Hematopoietic multipotent progenitor cell treated with erythropoietin and hydrocortisone succinate and interleukin-3 and kit ligand, for 4 days (in vitro differentiated cells): ENCODE results near the gene B3GNT2.
"Not testable (repeated sequence)": the region's sequence is repeated elsewhere in the genome, so short reads cannot be mapped to it uniquely, and the experiment has no call there.

ENCODE experiments used
- DNase-seq: peaks from one replicate; pipeline ENCODE4 v3.0.0-alpha.2; 2015

B3GNT2 gene

DNA sequence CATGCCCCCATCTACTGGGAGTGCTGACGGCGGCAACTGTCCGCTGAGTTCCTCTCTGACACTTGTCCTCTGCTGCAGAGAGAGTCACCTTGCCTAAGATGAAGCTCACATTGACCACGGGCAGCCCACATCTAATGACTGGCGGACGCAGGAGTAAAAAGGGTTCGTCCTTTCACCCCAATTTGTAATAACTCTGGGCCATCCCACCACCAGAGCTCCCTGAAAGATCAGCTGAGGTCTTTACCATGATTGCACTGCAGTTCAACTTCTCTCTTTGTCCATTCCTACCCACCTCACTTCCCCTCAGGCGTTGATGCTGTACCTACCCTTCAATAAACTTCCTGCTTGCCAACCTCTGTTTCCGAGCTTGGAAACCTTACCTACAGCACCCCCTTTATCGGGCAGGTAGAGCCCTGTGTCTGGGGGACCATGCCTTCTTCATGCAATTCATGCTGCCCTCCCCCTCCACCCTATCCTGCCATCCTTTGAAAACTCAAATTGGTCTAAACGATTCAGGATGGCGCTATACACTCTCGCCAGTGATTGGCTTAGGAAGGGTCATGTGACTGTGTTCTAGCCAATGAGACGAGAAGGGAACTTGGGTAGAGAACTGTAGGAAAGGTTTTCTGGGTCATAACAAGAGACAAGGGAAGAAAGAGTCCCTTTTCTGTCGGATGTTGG is 10.3 kb upstream of the B3GNT2 start:
- DNase-seq = no peak

DNA sequence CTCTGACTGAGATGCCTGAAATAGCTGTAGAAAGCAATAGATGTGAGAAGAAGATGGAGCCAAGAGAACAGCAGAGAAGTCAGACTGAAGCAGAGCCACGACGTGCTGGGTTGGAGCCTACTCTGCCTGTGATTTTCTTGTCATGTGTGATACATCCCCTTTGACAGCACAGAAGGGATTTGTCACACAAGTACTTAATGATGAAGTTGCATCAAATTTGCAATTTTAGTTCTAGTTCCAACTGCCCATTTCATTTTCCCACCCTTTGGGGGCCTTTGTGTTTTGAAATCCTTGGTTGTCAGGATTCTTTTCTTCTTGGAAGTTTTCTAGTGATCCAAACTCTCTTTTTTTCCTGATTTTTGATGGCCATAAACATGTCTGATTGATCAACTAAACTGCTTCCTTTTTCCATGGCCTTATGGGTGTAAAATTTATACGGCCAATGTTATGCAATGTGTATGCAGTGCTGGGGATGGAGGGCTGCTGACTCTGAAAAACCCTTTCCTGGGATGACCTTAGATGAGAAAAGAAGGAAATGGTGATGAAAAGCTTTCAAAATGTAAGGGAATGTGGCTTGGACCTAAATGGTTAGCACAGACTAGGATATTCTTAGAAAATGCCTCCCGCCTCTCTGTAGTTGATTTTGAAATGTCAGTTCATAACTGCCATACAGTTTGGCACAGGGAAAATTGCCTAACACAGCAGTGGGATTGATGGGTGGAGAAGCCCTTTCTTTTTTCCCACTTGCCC is 9.6 kb upstream of the B3GNT2 start:
- no peak for DNase-seq

DNA sequence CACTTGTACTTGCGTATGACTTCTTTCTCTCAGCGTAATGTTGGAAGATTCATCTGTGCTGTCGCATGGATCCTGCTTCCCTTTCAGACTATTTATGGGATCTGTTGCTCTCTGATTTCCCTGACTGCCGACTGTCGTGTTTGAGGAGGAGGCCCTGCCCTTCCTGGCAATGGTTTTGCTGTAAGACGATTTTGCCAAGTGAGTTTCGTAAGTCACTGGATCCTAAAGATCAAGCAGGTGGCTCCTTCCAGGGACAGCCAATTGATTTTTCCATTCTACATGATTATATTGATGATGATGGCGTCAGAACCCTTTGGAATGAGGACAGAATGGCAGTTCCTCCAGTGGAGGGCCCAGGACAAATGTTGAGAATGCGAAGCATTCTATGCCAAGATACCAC is 8.7 kb upstream of the B3GNT2 start:
- DNase-seq = no peak

DNA sequence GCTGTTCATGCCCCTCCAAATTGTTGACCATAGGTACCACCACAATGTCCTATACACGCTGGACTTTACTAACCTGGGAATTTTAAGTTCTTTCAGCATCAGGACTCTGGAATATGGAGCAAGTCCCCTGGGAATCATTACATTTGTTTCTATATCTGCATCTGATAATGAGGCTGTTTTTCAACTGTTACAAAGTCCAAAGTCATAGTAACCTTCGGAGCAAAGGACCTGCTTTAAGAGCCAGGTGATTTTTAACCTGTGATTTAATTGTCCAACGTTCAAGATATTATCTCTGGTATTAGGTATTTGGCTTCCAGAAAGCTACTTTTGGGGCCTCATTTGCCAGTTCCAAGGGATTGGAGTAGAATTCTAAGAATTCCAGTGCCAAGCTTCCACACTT is 7.5 kb upstream of the B3GNT2 start:
- no peak for DNase-seq

DNA sequence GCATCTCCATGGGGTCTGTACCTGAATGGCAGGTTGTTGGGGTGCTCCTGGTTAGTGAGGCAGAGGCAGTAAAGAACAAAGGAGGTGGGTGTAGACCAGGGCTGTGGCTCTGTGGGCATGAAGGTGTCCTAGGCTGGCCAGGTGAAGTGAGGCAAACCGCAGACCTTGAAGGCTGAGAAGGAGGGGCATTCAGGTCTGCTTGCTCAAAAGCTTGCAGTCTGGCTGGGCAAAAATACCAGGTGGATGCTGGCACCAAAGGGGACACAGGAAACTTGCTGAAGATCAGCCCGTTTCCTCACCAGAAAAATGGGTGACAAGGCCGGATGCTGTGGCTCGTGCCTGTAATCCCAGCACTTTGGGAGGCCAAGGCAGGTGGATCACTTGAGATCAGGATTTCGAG is 6.7 kb upstream of the B3GNT2 start:
- no peak for DNase-seq

DNA sequence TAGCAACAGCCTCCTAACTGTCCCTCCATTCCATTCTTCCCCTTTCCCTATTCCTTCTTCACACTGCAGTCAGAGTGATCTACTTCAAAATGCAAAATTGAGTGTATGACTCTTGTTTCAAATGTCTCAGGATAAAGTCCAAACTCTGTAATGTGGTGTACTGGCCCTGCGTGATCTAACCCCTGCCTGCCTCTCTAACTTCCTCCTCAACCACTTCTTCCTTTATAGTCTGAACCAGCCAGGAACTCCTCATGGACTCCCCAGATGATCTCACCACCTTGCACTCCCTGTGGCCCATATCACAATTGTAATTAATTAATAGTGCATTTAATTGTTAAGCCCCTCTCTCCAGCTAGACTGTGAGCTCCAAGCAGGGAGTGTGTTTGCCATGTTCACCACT is 3.1 kb upstream of the B3GNT2 start:
- DNase-seq = peak; percentile 70

DNA sequence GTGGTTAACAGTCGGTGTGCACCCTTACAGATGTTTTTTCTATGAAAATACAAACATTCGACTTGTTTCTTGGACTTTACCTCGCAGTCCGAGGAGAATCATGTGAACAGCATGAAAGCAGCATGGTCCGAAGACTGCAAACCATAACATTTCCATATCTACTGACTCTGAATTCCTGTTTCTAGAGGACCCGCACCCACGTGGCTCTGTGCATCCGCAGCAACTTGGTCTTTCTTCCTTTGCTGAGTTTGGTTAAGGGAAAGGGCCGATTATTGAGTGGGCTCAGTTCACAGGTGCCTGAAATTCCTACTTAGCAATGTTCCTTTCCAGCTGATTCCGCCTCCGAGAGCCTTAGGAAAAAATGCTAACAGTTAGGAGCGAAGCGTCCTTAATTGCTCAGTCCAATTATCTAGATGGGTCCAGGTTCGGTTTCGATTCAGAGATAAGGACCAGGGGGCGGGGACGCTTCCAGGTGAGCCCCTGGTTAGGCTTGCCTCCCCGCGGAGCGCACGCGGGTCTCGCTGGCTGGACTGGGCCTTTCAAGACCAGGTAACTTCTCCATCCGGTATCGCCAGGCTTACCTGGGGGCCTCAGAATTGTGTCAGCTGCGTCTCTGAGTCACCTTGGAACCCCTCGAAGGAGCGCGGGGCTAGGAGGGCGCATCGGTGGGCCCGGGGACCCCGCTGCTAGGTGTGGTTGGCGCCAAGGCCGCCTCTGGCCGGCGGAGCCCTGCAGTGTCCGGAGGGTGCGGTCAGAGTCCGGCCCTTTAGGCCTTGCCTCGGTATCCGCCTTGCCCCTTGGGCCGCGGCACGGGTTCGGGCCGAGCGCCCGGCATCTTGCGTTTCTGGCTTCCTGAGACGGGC is 1.1 kb upstream of the B3GNT2 start:
- peak; percentile 53 for DNase-seq

DNA sequence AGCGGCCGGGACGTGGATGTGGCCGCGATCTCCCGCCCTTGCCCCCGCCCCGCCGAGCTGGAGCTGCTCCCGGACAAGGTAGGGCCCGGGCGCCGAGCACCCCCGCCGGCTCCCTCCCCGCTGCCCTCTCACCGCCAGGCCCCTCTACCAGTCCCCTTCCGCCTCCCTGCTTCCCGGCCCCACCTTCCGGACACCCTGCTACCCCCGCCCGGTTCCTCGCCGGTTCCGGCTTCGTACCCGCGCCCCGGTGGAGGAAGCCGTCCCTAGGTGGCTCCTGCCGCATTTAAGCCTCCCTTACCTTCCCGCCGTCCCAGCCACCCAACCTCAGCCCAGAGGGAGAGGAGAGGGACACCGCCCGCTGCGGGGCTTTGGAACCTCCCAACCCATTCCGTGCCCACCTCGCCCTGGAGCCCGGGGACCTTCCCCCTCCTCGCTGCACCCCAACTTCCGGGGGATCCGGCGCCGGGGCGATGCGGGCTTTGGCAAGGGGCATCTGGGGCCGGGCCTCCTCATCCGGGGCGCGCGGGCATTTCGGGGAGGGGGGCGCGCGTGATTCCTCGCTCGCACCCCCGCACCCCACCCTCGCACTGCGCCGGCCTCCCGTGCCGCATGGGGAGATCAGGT is 475 bp downstream of the B3GNT2 start:
- peak; percentile 67 for DNase-seq

DNA sequence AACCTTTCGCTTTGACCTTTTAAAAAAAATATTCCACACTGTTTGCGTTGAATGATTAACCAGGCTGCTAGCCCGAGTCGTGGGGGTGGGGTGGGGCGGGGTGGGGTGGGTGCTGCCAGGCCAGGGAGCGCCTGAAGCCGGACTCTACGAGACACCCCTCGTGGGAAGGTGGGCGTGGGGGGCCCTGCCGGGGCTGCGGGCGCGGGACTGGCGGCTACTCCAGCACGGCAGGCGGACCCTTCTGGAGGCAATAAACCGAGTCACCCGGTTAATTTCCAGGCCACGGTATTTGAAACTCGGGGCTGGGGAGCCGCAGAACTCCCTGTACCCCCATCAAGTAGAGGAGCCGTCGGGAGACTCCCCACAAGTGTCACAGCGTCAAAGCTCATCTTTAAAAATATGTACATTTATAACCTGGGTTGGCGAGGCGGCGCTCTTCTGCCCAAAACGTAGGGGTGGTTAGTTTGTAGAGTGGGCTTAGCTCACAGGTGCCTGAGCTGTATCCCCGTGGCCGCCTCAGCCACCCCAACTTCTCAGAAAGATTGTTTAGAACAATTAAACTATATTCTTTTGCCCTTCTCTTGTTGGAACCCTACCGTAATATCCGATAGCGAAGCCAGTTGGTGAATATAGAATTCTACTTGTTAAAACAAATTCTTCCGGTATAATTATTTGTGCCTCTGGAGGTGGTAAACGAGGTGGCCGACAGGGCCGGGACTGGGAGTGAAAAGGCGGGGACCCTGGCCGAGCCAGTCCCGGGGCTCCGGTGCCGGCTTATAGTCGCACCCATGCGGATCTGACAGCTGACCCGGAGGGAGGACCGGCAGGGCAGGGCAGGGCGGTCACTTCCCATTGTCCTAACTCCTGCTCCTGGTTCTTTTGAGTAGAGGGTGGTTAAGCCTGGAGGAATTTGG is 1.4 kb downstream of the B3GNT2 start:
- DNase-seq = peak; percentile 71

DNA sequence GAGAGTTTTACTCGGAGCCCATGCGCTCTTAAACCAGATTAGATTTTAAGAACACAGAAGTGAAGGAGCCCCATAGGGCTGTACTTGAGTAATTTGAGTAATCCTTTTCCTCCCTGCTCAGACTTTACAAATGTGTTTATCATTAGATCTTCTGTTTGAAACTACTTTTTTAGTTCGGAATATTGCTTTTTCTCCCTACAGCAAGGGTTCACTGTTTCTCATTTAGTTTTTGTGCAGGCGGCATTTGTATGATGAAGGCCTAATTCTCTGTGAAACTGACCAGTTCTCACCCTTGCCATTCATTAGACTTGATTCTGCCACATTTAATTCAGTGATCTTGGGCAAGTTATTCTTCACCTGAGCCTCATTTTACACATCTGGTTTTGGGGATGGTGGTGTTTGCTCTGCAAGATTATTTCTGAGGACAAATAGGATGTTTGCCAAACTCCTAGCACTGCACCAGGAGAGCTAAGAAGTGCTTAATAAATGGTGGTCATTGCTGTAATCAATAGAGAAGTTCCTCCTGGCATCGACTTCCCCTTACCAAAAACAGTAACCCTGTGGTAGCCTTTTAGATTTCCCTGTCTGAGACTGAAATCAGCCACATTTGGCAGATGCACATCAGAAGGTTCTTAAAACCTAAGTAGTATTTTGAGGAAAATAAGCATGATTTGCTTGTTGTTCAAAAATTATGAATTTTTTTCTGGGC is 2.2 kb downstream of the B3GNT2 start:
- peak; percentile 67 for DNase-seq

DNA sequence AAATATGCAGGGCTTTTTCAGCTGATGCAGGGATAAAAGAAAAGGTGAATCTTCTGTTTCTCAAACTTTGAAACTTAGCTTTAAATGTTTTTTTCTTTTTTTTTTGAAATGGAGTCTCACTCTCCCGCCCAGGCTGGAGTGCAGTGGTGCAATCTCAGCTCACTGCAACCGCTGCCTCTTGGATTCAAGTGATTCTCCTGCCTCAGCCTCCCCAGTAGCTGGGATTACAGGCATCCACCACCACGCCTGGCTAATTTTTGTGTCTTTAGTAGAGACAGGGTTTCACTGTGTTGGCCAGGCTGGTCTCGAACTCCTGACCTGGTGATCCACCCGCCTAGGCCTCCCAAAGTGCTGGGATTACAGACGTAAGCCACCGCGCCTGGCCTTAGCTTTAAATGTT is 2.9 kb downstream of the B3GNT2 start:
- not testable (repeated sequence) for DNase-seq

DNA sequence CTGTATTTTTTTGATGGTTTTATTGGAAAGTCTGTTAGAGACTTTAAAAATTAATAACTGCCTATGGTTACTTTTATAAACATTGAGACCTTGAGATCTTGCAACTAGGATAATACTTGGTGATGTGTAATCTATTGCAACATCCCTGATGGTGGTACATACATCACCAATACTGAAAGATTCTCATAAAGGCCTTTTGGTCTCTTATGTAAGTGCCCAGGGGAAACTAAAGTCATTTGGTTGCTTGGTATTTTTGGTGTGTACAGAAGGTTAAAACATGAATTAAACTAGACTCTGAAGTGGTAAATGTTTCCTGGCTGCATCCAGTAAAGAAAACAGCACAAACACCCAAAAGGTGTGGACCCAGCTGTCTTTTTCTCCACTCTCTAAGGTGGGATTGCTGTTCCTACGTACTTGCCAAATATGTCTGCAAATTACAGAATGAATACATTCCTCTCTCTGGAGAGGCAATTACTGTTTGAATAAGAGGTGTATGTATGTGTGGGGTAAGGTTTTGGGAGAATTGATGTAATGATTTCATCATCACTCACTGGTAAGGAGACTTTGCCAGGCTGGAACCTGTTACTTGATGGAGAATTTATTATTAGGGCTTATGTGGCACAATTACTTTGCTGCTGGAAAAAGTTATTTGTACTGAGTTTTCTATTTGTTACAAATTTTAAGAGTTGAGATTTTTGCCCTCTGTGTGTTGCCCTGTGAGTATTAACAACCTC is 3.6 kb downstream of the B3GNT2 start:
- peak; percentile 41 for DNase-seq

DNA sequence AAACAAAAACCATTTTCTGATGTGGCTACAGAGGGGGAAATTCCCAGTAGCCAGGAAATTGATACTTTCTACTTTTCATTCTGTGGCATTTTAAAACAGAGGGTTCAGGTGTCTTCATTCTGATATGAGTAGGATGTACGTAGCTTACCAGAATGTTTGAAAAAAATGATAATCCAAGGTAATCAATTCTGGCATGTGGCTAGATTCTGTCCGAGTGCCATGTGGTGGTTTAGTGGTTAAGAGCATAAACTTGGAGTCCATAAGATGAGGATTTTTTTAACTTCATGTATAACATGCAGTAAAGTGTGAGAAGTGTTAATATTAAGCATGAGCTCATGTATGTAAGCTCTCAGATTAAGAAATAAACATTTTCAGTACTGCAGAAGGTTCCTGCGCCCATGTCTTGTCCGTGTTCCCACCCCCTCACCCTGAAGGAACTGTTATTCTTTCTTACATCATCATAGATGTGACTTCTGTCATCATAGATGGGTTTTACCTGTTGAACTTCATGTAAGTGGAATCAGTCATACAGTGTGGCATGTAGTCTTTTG is 4.5 kb downstream of the B3GNT2 start:
- DNase-seq = peak; percentile 36

DNA sequence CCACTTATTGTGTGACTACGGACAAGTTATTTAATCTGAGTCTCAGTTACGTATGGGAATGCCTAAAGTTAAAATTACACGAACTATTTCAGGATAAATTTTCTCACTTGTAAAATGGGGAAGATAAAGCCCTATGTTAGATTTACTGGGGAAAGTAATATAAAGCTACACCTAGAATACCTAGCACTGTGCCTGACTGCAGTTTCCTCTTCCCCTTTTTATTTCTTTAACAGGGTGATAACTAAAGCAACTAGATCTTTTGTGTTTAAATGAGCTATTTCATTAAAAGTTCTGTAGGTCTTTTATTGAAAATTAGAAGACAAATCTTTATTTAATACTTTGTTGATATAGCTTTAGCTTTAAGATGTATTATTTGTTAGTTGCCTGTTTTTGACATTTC is 5.0 kb downstream of the B3GNT2 start:
- DNase-seq = no peak

DNA sequence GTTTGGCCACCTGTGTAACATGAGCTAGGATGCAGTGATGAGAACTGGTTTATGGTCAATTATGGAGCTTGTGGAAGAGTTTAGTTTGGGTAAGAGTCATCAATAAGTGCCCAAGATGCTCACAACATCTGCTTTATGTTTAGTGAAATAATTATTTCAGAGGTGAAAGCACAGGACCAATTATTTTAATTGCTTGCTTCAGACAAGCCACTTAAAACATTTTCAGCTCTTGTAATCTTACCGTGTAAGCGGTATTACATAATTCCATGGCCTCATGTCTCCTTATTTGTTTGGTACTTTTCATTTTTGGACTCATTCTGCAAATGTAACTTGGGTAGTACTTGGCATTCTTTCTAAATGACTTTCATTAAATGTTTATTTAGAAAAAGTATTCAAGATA is 5.4 kb downstream of the B3GNT2 start:
- no peak for DNase-seq

DNA sequence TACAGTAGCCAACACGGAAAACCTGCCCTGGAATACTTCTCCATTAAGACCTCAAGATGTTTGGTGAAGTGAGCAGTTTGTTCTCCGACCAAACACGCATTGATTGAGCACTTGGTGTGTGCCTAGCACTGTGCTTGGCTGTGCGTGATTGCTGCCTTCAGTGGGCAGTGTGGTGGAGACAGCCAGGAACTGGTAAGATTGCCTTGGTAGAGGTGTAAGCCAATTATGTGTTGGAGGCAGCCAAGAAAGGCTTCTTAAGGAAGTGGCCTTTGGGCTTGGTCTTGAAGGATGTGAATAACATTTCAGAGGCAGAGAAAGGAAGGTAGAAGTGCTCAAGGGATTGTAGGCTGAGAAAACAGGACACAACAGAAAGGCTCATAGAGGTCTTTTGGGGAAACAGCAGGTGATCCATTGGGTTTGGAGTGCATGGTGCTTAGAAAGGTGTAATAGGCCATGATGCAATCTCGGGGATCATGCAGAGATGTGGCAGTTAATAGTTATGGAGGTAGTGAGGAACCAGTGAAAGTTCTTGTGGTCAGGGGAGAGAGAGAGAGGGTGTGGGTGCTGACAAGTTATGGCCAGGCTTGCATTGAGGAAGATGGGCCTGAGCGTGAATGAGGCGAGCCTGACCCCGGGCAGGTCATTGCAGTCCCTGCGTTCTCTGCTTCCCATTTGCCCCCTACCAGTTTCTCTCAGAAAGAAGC is 6.3 kb downstream of the B3GNT2 start:
- DNase-seq = peak; percentile 67

DNA sequence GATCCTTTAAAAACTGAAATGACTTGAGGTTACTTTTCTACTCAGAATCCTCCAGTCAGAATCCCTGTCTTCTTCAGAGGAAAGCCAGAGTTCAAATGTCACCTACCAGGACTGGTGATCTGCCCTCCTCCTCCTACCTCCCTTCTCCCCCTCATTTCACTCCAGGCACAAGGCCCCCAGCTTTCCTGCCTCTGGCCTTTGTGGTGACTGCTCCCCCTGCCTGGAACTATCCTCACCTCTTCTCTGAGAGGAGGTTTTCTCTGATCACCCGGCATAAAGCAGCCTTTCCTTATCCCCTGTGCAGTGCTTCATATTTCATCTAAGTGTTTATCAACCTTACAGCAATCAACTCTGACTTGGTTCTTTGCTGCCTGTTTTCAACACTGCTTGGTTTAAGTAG is 6.8 kb downstream of the B3GNT2 start:
- DNase-seq = no peak

DNA sequence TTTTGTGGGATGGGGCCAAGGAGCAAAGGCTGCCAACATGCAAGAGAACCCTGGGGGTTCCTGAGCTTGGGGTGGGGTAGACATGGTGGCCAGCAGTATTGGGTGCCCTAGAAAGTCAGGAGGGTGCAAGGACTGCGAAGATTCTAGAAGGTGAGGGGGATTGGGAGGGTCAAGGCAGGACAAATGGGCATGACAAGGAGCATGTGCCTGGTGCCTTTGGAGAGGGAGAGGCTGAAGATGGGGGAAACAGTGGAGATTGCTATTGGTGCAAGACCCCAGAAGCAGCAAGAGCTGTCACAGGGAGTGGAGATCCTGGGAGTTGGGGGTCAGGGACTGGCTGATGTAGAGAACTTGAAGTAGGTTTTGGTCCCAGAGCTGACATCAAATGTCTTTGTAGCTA is 7.5 kb downstream of the B3GNT2 start:
- DNase-seq = no peak

DNA sequence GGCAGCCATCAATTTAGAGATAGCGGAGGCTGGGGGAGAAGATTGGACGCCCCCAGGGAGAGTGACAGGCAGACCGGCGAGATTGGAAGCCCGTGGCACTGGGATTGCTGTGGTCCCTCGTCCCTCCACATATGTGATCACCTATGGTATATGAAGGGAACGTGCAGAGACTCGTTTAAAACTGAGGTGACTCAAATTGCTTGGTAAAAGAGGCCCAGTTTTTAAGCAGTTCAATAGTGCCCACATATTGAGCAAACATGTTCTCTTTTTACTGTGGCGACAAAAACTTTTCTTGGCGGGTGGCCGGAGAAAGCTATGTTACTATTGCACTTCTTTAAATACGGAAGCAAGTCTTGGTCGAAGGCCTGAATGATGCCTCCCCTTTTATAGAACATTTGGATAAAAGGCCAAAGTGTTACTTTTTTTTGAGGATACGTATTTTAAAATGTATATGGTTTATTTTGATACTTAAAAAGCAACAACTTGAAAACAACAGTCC is 9.1 kb downstream of the B3GNT2 start:
- no peak for DNase-seq

DNA sequence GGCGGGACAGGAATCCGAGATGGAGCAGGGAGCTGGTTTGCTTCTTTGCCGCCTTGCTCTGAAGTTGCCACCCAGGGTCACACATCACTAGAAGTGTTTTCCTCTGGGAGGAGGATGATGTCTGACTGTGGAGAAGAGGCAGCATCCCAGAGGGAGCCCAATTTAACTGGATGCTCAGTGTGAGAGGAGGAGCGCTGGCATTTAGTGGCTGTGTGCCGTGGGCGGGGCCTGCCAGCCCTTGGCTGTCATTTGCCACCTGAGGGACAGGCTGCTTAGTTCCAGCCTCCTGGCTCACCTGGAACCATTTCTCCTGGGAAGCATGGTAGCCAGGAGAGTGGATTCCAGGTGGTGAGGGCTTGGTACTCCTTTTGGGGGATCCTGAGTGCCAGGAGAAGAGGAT is 9.6 kb downstream of the B3GNT2 start:
- no peak for DNase-seq
